PC-9 (cell line): ENCODE measurements around the gene CLSTN1.

Experiments
- EZH2 ChIP-seq: fragments of 200-600 bp; sonication (generic); IDR thresholded peaks from 2 replicates; pipeline ENCODE4 v1.8.0; 2017; ENCODE audit warnings: antibody characterized with exemption, low read depth
- TF ChIP-seq, protein P1 (sequence below): fragments of 200-600 bp; sonication (generic); conservative IDR thresholded peaks from 2 replicates; pipeline ENCODE4 v1.6.1; 2017; ENCODE audit warnings: mixed run types, antibody characterized with exemption, mild to moderate bottlenecking, moderate library complexity

DNA sequence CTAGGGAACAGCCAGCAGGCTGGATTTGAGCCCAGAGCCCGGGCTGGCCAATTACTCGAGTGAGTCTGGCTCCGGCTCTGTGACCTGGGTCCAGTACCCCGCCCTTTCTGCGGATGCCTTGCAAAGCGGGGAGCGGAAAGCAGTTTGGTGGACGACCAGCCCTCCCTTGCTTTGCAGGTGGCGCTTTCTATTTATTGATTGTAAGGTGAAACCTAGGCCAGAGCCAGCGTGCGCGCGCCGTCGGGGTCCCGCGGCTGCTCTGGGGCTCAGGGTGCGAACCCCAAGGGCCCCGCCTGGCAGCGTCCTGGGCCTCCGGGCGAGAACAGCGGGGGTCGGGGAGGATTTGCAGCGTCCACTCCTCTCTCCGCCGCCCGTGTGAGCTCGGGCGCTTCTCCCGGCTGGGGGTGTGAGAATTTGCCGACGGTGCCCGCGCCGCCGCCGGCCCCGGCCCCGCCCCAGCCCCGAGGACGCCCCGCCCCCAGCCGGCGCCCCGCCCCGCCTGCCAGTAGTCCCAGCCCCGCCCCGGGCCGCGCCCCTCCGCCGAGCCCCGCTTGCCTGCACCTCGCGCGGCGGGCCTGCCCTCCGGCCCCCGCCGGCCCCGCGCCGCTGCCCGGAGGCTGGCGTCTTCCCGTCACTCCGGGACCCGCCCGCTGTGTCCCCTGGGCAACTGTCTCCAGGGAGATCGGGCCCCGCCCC is 134.6 kb downstream of the CLSTN1 start:
- TF ChIP-seq, protein P1, sequence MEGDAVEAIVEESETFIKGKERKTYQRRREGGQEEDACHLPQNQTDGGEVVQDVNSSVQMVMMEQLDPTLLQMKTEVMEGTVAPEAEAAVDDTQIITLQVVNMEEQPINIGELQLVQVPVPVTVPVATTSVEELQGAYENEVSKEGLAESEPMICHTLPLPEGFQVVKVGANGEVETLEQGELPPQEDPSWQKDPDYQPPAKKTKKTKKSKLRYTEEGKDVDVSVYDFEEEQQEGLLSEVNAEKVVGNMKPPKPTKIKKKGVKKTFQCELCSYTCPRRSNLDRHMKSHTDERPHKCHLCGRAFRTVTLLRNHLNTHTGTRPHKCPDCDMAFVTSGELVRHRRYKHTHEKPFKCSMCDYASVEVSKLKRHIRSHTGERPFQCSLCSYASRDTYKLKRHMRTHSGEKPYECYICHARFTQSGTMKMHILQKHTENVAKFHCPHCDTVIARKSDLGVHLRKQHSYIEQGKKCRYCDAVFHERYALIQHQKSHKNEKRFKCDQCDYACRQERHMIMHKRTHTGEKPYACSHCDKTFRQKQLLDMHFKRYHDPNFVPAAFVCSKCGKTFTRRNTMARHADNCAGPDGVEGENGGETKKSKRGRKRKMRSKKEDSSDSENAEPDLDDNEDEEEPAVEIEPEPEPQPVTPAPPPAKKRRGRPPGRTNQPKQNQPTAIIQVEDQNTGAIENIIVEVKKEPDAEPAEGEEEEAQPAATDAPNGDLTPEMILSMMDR, result no peak
- no peak for TF ChIP-seq EZH2
